HG02623 (cell line): ENCODE results near the gene NEK7.
"Not testable (repeated sequence)": the region's sequence is repeated elsewhere in the genome, so short reads cannot be mapped to it uniquely, and the experiment has no call there.

Source experiments
- ATAC-seq: cut with Tn5 transposase; IDR thresholded peaks from one replicate; pipeline ENCODE4 v1.9.1; 2021; ENCODE audit warnings: moderate library complexity; ENCODE audit not compliant: unreplicated experiment

NEK7 gene

GRCh38 chr1:198156745-198157240, at the start of gene NEK7:
NEK7 (plus strand) TSS chr1:198156998; CDS start chr1:198232581, 75,583 bp downstream.
- ATAC-seq: peak; percentile 43

- ATAC-seq: no peak
These were observed 49.7 kb upstream of the NEK7 start for GRCh38 chr1:198107091-198107501.

GRCh38 chr1:198108636-198109370, 48.0 kb upstream of the NEK7 start:
- ATAC-seq: no peak

- ATAC-seq: no peak
These were observed 47.5 kb upstream of the NEK7 start for GRCh38 chr1:198109371-198109715.

- ATAC-seq: no peak
These were observed 43.5 kb upstream of the NEK7 start for GRCh38 chr1:198113342-198113750.

GRCh38 chr1:198116069-198116468, 40.7 kb upstream of the NEK7 start:
- ATAC-seq: no peak

- ATAC-seq: no peak
These were observed 40.3 kb upstream of the NEK7 start for GRCh38 chr1:198116469-198116868.

- no peak for ATAC-seq
These were observed 39.5 kb upstream of the NEK7 start for GRCh38 chr1:198117267-198117666.

- no peak for ATAC-seq
These were observed 38.7 kb upstream of the NEK7 start for GRCh38 chr1:198118134-198118533.

GRCh38 chr1:198119906-198120305, 36.9 kb upstream of the NEK7 start:
- no peak for ATAC-seq

- no peak for ATAC-seq
These were observed 35.6 kb upstream of the NEK7 start for GRCh38 chr1:198121056-198121826.

GRCh38 chr1:198122693-198123092, 34.1 kb upstream of the NEK7 start:
- no peak for ATAC-seq

- no peak for ATAC-seq
These were observed 33.7 kb upstream of the NEK7 start for GRCh38 chr1:198123133-198123532.

- ATAC-seq: no peak
These were observed 32.1 kb upstream of the NEK7 start for GRCh38 chr1:198124673-198125072.

GRCh38 chr1:198125995-198126735, 30.6 kb upstream of the NEK7 start:
- ATAC-seq: no peak

- ATAC-seq: no peak
These were observed 28.3 kb upstream of the NEK7 start for GRCh38 chr1:198128533-198128932.

GRCh38 chr1:198130053-198130452, 26.7 kb upstream of the NEK7 start:
- ATAC-seq: not testable (repeated sequence)

GRCh38 chr1:198132060-198132781, 24.6 kb upstream of the NEK7 start:
- ATAC-seq: peak; percentile 73

- no peak for ATAC-seq
These were observed 22.5 kb upstream of the NEK7 start for GRCh38 chr1:198134252-198134651.

- ATAC-seq: no peak
These were observed 21.4 kb upstream of the NEK7 start for GRCh38 chr1:198135366-198135765.
